Adipocyte (in vitro differentiated cells): ENCODE measurements around the gene GPHN.
"Not testable (repeated sequence)": the region's sequence is repeated elsewhere in the genome, so short reads cannot be mapped to it uniquely, and the experiment has no call there.

Source experiments
- DNase-seq: peaks from one replicate; pipeline ENCODE4 v3.0.0-alpha.2; 2015; ENCODE audit warnings: low read depth
- H3K27me3 ChIP-seq: replicated peaks from 2 replicates; pipeline ENCODE4 v1.7.0; 2013; ENCODE audit warnings: mild to moderate bottlenecking, low read length, moderate library complexity; ENCODE audit not compliant: control insufficient read depth, insufficient read depth
- H3K36me3 ChIP-seq: 2 replicates; pipeline ENCODE4 v1.7.0; 2013; ENCODE audit warnings: low read length, mild to moderate bottlenecking, moderate library complexity; ENCODE audit not compliant: control insufficient read depth, insufficient read depth, severe bottlenecking
- H3K4me1 ChIP-seq: 2 replicates; pipeline ENCODE4 v1.7.0; 2013; ENCODE audit warnings: mild to moderate bottlenecking, low read length, moderate library complexity; ENCODE audit not compliant: control insufficient read depth, insufficient read depth
- H3K4me3 ChIP-seq: 2 replicates; pipeline ENCODE4 v1.7.0; 2013; ENCODE audit warnings: mild to moderate bottlenecking, low read length, moderate library complexity
- H3K9ac ChIP-seq: 2 replicates; pipeline ENCODE4 v1.7.0; 2013; ENCODE audit warnings: mild to moderate bottlenecking, low read length, moderate library complexity
- H3K9me3 ChIP-seq: 2 replicates; pipeline ENCODE4 v1.7.0; 2013; ENCODE audit warnings: mild to moderate bottlenecking, low read length, moderate library complexity; ENCODE audit not compliant: control insufficient read depth

GPHN gene

DNA sequence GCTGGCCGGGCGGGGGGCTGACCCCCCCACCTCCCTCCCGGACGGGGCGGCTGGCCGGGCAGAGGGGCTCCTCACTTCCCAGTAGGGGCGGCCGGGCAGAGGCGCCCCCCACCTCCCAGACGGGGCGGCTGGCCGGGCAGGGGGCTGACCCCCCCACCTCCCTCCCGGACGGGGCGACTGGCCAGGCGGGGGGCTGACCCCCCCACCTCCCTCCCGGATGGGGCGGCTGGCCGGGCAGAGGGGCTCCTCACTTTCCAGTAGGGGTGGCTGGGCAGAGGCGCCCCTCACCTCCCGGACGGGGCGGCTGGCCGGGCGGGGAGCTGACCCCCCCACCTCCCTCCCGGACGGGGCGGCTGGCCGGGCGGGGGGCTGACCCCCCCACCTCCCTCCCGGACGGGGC is 37.2 kb downstream of the GPHN start:
- not testable (repeated sequence) for H3K9ac ChIP-seq, H3K27me3 ChIP-seq, DNase-seq, H3K4me3 ChIP-seq, H3K9me3 ChIP-seq, H3K36me3 ChIP-seq, H3K4me1 ChIP-seq

DNA sequence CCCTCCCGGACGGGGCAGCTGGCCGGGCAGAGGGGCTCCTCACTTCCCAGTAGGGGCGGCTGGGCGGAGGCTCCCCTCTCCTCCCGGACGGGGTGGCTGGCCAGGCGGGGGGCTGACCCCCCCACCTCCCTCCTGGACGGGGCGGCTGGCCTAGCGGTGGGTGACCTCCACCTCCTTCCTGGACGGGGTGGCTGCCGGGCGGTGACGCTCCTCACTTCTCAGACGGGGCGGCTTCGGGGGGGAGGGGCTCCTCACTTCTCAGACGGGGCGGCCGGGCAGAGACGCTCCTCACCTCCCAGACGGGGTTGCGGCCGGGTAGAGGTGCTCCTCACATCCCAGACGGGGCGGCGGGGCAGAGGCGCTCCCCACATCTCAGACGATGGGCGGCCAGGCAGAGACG is 37.8 kb downstream of the GPHN start:
- H3K36me3 ChIP-seq, H3K4me3 ChIP-seq, H3K9me3 ChIP-seq, H3K9ac ChIP-seq, H3K4me1 ChIP-seq, H3K27me3 ChIP-seq, DNase-seq: not testable (repeated sequence)

DNA sequence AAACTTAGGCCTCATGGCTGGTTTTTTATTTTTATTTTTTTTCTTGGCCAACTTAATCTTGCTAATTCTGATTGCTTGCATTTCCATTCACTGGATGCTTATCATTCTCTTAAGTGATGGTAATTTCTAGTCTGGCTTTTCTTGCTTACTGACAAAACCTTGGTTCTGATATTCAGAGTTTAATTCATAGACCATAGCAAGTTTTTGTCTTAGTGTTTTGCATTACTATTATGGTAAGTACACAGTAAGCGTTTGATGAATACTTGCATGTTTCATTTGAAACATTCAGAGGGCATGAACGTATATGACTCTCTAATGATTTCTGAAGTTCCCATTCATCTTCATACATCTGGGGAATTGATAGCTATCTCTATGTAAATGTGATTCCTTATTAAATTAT is 55.8 kb downstream of the GPHN start:
- no peaks in the 10 kb centered on the region for H3K4me1 ChIP-seq
- H3K36me3 ChIP-seq = no peaks in the 10 kb centered on the region
- no peaks in the 10 kb centered on the region for H3K27me3 ChIP-seq
- H3K9me3 ChIP-seq = no peaks in the 10 kb centered on the region
- no peak for DNase-seq
- H3K9ac ChIP-seq = no peak overlapping the region
- no peak overlapping the region for H3K4me3 ChIP-seq

DNA sequence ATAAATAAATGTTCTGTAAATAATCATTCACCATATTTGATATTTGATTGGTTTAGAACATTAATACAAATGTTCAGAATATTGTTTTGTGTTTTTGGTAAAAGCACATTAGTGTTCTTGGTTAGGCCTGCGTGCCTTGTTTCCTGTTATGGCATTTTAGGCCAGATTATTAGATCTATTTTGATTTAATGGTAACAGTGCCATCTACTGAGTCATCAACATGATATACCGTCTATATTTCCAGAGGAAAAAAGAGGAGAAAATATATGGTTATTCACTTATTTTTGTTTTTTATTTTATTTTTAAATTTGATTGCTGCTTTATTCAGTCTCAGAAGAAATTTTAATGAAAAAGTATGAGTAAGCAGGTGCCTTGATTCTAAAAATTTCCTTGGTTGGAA is 60.3 kb downstream of the GPHN start:
- no peaks in the 10 kb centered on the region for H3K36me3 ChIP-seq
- no peak overlapping the region for H3K4me3 ChIP-seq
- no peaks in the 10 kb centered on the region for H3K9me3 ChIP-seq
- H3K27me3 ChIP-seq = no peaks in the 10 kb centered on the region
- DNase-seq = no peak
- no peak overlapping the region for H3K9ac ChIP-seq
- H3K4me1 ChIP-seq = no peaks in the 10 kb centered on the region

DNA sequence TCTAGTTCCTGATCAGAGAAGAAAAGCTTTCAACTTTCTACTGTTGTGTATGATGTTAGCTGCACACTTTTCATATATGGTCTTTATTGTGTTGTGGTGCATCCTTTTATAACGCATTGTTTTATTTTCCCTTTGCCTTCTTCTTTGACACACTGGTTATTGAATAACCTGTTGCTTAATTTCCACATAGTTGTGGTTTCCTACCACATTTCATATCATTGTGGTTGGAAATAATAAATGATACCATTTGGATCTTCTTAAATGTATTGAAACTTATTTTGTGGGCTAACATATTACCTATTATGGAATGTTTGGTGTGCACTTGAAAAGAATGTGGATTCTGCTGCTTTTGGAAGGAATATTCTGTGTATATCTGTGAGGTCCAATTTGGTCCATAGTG is 64.9 kb downstream of the GPHN start:
- Histone ChIP-seq H3K9ac (no peak overlapping the region), H3K4me3 (no peak overlapping the region), H3K36me3 (no peaks in the 10 kb centered on the region), H3K9me3 (peaks cover 9% of the 10 kb centered on the region), H3K4me1 (no peaks in the 10 kb centered on the region), H3K27me3 (no peaks in the 10 kb centered on the region)
- no peak for DNase-seq

DNA sequence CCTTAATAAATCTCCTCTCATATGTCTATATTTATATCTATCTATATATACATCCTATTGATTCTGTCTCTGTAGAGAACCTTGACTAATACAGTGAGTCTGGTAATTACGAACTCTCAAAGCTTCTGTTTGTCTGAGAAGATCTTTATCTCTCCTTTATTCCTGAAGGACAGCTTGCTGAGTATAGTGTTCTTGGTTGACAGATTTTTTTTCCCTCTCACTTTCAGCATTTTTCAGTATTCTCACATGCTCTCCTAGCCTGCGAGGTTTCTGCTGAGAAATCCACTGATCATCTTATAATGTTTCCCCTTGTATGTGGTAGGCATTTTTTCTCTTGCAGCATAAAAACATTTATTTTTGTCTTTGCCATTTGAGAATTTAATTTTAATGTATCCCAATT is 67.1 kb downstream of the GPHN start:
- Histone ChIP-seq H3K4me1 (no peaks in the 10 kb centered on the region), H3K36me3 (no peaks in the 10 kb centered on the region), H3K27me3 (no peaks in the 10 kb centered on the region), H3K9me3 (peaks cover 11% of the 10 kb centered on the region), H3K9ac (no peak overlapping the region), H3K4me3 (no peak overlapping the region)
- DNase-seq = no peak

DNA sequence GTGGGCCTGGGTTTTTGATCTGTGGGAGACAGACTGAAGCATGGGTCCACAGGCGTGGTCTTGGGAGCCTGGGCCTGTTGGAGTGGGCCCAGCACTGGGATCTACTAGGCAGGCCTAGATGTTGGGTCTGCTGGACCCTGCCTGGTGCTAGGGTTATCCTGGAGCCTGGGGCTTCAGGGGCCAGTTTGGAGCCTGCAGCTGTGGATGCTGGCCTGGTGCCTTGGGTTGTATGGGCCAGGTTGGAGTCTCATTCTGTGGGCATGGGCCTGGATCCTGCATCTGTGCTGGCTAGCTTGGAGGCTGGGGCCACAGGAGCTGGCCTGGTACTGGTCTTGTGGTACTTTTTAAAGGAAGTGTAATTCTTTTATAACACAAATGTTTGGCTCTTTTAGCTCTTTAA is 68.0 kb downstream of the GPHN start:
- Histone ChIP-seq H3K4me1 (no peaks in the 10 kb centered on the region), H3K9me3 (peaks cover 11% of the 10 kb centered on the region), H3K27me3 (no peaks in the 10 kb centered on the region), H3K9ac (no peak overlapping the region), H3K36me3 (no peaks in the 10 kb centered on the region), H3K4me3 (no peak overlapping the region)
- DNase-seq = no peak

DNA sequence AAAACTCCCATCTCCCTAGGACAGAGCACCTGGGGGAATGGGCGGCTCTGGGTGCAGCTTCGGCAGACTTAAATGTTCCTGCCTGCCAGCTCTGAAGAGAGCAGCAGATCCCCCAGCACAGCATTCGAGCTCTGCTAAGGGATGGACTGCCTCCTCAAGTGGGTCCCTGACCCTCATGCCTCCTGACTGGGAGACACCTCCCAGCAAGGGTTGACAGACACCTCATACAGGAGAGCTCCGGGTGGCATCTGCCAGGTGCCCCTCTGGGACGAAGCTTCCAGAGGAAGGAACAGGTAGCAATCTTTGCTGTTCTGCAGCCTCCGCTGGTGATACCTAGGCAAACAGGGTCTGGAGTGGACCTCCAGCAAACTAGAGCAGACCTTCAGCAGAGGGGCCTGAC is 79.8 kb downstream of the GPHN start:
- not testable (repeated sequence) for H3K4me3 ChIP-seq, DNase-seq, H3K27me3 ChIP-seq, H3K9ac ChIP-seq, H3K4me1 ChIP-seq, H3K36me3 ChIP-seq, H3K9me3 ChIP-seq

DNA sequence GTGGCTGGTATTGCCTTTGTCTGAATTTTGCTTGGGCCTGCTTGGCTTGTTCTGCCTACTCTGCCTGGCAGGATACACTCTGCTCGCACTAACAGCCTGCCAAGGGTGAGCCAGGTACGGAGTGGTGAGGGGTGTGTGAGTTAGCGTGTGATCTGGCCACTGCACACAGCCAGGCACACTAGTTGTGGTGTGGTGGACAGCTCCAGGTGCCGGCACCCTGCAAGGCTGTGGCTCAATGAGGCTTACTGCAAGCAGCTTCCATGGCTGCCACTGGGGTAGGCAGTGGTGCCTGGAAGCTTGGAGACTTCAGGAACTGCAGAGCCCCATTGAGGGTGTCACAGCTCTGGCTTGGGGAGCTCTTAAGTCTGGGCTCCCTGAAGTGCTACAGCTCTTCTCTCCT is 87.4 kb downstream of the GPHN start:
- no peak for DNase-seq
- Histone ChIP-seq H3K36me3 (no peaks in the 10 kb centered on the region), H3K9ac (no peak overlapping the region), H3K4me3 (no peak overlapping the region), H3K4me1 (peaks cover 2% of the 10 kb centered on the region), H3K9me3 (no peaks in the 10 kb centered on the region), H3K27me3 (no peaks in the 10 kb centered on the region)

DNA sequence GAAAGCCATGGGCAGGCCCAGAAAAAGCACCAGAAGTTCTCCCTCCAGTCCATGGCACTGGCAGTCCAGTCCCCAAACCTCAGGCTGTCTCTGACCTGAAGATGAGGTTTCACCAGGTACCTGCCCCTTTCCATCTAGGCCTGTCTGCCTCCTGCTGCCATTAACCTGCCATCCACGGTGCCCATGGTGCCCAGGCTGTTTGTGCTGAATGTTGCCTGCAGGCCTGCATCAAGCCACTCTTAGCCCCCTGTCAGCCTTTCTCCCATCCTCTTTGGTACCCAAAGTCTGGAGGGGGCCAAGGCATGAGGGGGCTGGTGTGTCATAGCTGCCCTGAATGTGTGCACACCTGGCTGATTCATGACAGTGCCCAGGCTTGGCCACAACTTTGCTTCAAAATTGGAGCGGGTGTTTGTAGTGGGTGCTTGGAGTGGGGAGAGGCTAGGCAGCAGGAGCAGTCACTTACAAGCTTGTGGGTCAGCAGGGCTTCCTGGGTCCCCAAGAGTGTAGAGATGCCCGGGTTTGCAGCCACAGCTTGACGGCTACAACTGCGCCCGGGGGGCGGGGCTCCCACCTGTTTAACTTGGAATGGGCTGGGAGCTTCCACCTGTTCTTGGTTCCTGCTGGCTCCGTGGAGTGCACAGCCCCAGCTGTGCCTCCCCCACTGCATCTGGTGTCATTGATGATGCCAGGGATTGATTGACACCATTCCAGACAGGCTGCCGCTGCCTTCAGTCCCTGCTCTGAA is 88.5 kb downstream of the GPHN start:
- Histone ChIP-seq H3K4me1 (peaks cover 5% of the 10 kb centered on the region), H3K36me3 (no peaks in the 10 kb centered on the region), H3K9ac (no peak overlapping the region), H3K4me3 (no peak overlapping the region), H3K9me3 (no peaks in the 10 kb centered on the region), H3K27me3 (no peaks in the 10 kb centered on the region)
- DNase-seq = no peak

DNA sequence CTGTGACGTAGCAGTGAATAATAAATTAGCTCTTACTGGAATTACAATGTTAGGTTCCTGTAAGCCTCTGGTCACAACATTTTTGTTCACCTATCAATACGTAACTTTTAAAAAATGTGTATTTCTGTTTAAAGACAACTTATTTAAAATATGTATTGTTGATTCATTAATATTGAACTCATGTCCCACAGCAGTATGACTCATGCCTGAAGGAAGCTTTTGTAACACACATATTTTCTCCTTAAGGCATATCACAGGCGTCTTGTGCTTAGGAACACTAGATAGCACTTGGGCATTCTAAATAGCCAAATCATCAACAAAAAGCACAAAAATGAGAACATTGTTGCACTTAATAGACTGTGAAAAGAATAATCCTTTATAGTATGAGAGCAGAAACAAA is 92.5 kb downstream of the GPHN start:
- peak; percentile 47 for DNase-seq
- H3K36me3 ChIP-seq = no peaks in the 10 kb centered on the region
- peaks cover 5% of the 10 kb centered on the region for H3K4me1 ChIP-seq
- H3K4me3 ChIP-seq = no peak overlapping the region
- no peaks in the 10 kb centered on the region for H3K27me3 ChIP-seq
- no peaks in the 10 kb centered on the region for H3K9me3 ChIP-seq
- no peak overlapping the region for H3K9ac ChIP-seq

DNA sequence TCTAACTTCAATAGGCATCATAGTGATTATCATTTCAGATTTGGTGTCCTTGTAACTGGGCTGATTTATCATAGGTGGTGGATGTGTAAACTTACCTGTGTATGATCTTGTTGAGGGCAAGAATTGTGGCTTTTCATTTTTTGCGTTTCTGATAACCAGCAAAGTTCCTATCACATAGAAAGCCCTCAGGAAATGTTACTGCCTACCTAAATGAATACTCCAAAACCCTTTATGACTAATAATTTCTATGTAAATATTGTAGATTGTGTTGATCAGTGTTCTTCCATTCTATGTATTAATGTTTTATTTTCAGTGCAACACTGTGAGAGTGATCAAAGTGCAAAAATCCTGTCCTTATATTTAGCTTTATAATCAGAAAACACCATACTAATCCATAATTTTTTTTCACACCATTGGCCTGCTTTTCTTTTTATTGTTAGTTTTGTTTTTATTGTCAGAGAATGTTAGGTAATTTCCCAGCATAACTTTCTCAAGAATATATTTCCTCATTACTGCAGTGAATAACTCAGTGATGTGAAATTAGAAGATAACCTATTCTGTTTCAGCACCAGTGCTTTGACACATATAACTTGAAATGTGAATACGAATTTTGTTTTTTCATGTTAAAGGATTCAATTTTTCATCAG is 94.1 kb downstream of the GPHN start:
- DNase-seq = no peak
- H3K9ac ChIP-seq = no peak overlapping the region
- H3K4me3 ChIP-seq = no peak overlapping the region
- H3K36me3 ChIP-seq = no peaks in the 10 kb centered on the region
- peaks cover 5% of the 10 kb centered on the region for H3K4me1 ChIP-seq
- H3K9me3 ChIP-seq = no peaks in the 10 kb centered on the region
- no peaks in the 10 kb centered on the region for H3K27me3 ChIP-seq
